ENCODE measurements around the gene PAN3.

Gene PAN3

GRCh38 chr13:28185256-28185655, 46.9 kb downstream of the PAN3 start:
- Histone ChIP-seq H3F3A (ENCODE audit: insufficient read depth, low read length) (no peaks in the 10 kb centered on the region), H3K36me3 (ENCODE audit: insufficient read depth, low read length) (no peaks in the 10 kb centered on the region), H4K20me1 (ENCODE audit: insufficient read depth, low read length) (no peaks in the 10 kb centered on the region), H3K27me3 (ENCODE audit: insufficient read depth, low read length) (no peaks in the 10 kb centered on the region), H3K4me3 (ENCODE audit: low read depth, low read length, poor library complexity, severe bottlenecking) (no peak overlapping the region), H3K79me2 (ENCODE audit: insufficient read depth, low read length) (no peaks in the 10 kb centered on the region), H3K9ac (ENCODE audit: low read length) (no peak overlapping the region), H3K4me1 (ENCODE audit: insufficient read depth, low read length, severe bottlenecking) (no peaks in the 10 kb centered on the region), H2AFZ (ENCODE audit: low read length) (no peak overlapping the region), H3K4me2 (ENCODE audit: low read length) (no peak overlapping the region), H3K27ac (ENCODE audit: low read depth, low read length, poor library complexity, severe bottlenecking) (no peak overlapping the region), H3K9me3 (ENCODE audit: low read length) (no peaks in the 10 kb centered on the region), H3K9me2 (ENCODE audit: low read depth, low read length) (no peaks in the 10 kb centered on the region)
- TF ChIP-seq EZH2 (IDR thresholded peaks at IDR 0.05; ENCODE audit: borderline replicate concordance, low read length), result no peak
- TF ChIP-seq CTCF (IDR thresholded peaks at IDR 0.05; ENCODE audit: low read length), result no peak

DNA sequence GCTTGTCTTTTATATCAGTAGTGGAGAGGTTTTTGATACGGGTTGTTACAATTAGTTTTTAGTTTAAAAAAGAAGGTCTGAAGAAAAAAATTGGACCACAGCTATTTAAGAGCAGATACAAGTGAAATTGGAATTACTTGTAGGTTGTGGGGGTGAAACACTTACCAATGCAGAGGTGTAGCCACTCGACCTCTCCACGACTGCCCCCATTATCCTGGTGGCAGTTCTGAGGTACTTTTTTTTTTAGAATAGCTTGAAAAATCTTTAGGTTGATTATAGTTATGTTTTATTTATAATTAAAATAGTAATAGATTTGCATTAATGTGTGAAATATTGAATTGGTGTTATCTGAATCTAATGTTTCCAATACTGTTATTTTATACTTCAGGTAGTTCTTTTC, 60.7 kb downstream of the PAN3 start:
- H3K27ac ChIP-seq (ENCODE audit: low read depth, low read length, poor library complexity, severe bottlenecking), result no peak overlapping the region
- no peaks in the 10 kb centered on the region for H3K79me2 ChIP-seq (ENCODE audit: insufficient read depth, low read length)
- no peaks in the 10 kb centered on the region for H3K9me2 ChIP-seq (ENCODE audit: low read depth, low read length)
- H3K27me3 ChIP-seq (ENCODE audit: insufficient read depth, low read length), result no peaks in the 10 kb centered on the region
- no peak overlapping the region for H3K4me2 ChIP-seq (ENCODE audit: low read length)
- no peaks in the 10 kb centered on the region for H3K9me3 ChIP-seq (ENCODE audit: low read length)
- H3K9ac ChIP-seq (ENCODE audit: low read length), result no peak overlapping the region
- H4K20me1 ChIP-seq (ENCODE audit: insufficient read depth, low read length), result no peaks in the 10 kb centered on the region
- H3K4me1 ChIP-seq (ENCODE audit: insufficient read depth, low read length, severe bottlenecking), result no peaks in the 10 kb centered on the region
- H3F3A ChIP-seq (ENCODE audit: insufficient read depth, low read length), result no peaks in the 10 kb centered on the region
- H3K36me3 ChIP-seq (ENCODE audit: insufficient read depth, low read length), result 0 out of 2 replicates have a peak, but pooled peaks cover 3% of the 10 kb centered on the region
- H2AFZ ChIP-seq (ENCODE audit: low read length), result no peak overlapping the region
- H3K4me3 ChIP-seq (ENCODE audit: low read depth, low read length, poor library complexity, severe bottlenecking), result no peak overlapping the region
- TF ChIP-seq EZH2 (IDR thresholded peaks at IDR 0.05; ENCODE audit: borderline replicate concordance, low read length), result no peak
- TF ChIP-seq CTCF (IDR thresholded peaks at IDR 0.05; ENCODE audit: low read length), result no peak

DNA sequence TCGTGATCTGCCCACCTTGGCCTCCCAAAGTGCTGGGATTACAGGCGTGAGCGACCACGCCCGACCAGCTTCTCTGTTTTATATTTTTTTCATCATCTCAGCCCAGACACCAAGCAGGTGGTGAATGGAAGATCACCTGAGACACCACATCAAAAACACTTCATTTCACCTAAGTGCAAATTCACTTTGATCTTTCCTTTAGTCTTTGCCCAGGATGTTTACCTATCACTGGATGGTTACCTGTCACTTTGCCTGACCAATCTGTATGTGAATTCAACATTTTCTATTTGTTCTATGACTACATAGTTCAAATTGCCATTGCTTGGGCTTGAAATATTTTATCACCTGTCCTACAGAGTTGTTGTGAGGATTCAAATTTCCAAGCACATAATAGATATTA, 65.7 kb downstream of the PAN3 start:
- H3K4me1 ChIP-seq (ENCODE audit: insufficient read depth, low read length, severe bottlenecking), result no peaks in the 10 kb centered on the region
- H3K27me3 ChIP-seq (ENCODE audit: insufficient read depth, low read length), result no peaks in the 10 kb centered on the region
- no peaks in the 10 kb centered on the region for H3K36me3 ChIP-seq (ENCODE audit: insufficient read depth, low read length)
- H2AFZ ChIP-seq (ENCODE audit: low read length), result no peak overlapping the region
- H3F3A ChIP-seq (ENCODE audit: insufficient read depth, low read length), result no peaks in the 10 kb centered on the region
- H3K9ac ChIP-seq (ENCODE audit: low read length), result no peak overlapping the region
- no peak for TF ChIP-seq CTCF (IDR thresholded peaks at IDR 0.05; ENCODE audit: low read length)
- no peaks in the 10 kb centered on the region for H3K9me2 ChIP-seq (ENCODE audit: low read depth, low read length)
- no peaks in the 10 kb centered on the region for H3K79me2 ChIP-seq (ENCODE audit: insufficient read depth, low read length)
- H3K4me2 ChIP-seq (ENCODE audit: low read length), result no peak overlapping the region
- no peaks in the 10 kb centered on the region for H4K20me1 ChIP-seq (ENCODE audit: insufficient read depth, low read length)
- no peak overlapping the region for H3K4me3 ChIP-seq (ENCODE audit: low read depth, low read length, poor library complexity, severe bottlenecking)
- H3K27ac ChIP-seq (ENCODE audit: low read depth, low read length, poor library complexity, severe bottlenecking), result no peak overlapping the region
- no peaks in the 10 kb centered on the region for H3K9me3 ChIP-seq (ENCODE audit: low read length)

Data from OCI-LY1 (cell line).